Mononuclear cell (primary cell): ENCODE results near the gene SRGAP1. TPM values are rescaled to one million over a fixed set of nuclear protein-coding genes. Genes with fewer than 3 reads are reported as not detected.

Experiments
- H3K27me3 ChIP-seq: 2 replicates; pipeline ENCODE4 v1.6.0; 2011; ENCODE audit warnings: low read length, control low read depth; ENCODE audit not compliant: insufficient read depth
- H3K4me1 ChIP-seq: 2 replicates; pipeline ENCODE4 v1.5.1; 2011; ENCODE audit warnings: mild to moderate bottlenecking, low read length, control low read depth; ENCODE audit not compliant: insufficient read depth
- H3K4me3 ChIP-seq: 2 replicates; pipeline ENCODE4 v1.5.1; 2011; ENCODE audit warnings: mild to moderate bottlenecking, low read length, moderate library complexity
- H3K9me3 ChIP-seq: 2 replicates; pipeline ENCODE4 v1.5.1; 2011; ENCODE audit warnings: low read depth, mild to moderate bottlenecking, control low read depth, low read length
- total RNA-seq: library from RNA; depleted of rRNA; stranded (reverse); fragments of >200 nt; gene quantifications from one replicate; pipeline ENCODE4 v1.2.3, GENCODE V29; 2012

Gene SRGAP1
- total RNA-seq, 1 donor, result 2.1 TPM

DNA sequence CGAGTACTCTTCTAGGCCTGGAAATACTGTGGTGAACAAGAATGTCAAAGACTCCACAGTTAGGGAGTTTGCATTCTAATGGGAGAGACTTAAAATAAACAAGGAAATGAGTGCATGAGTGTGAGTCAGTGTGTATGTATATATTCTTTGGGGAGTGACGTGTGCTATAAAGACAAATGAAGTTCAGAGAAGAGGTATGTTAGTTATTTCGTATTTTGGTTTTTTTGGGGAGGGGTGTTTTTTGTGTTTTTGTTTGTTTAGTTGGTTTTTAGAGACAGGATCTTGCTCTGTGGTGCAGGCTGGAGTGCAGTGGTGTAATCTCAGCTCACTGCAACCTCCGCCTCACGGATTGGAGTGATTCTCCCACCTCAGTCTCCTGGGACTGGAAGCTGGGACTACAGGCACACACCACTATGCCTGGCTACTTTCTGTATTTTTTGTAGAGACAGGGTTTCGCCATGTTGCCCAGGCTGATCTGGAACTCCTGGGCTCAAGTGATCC is 74.3 kb downstream of the SRGAP1 start:
- H3K4me3 ChIP-seq, result no peak overlapping the region
- no peaks in the 10 kb centered on the region for H3K9me3 ChIP-seq
- peaks cover 29% of the 10 kb centered on the region for H3K4me1 ChIP-seq
- H3K27me3 ChIP-seq, result no peaks in the 10 kb centered on the region

DNA sequence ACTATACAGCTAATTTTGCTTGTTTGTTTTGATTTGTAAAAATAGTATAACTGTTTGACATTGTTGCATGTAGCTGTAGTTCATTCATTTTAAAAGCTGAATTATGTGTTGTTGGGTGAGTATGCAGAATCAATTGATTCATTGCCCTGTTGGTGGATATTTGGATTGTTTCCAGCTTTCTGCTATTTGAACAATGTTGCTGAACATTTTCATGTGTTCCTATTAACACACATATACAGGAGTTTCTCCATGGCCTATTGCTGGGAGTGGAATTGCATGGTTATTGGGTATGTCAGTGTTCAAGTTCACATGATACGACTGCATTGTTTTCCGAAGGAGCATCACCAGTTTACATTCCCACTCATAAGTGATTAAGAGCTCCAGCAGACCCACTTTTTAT is 75.3 kb downstream of the SRGAP1 start:
- no peak overlapping the region for H3K4me3 ChIP-seq
- H3K9me3 ChIP-seq, result no peaks in the 10 kb centered on the region
- peaks cover 29% of the 10 kb centered on the region for H3K4me1 ChIP-seq
- no peaks in the 10 kb centered on the region for H3K27me3 ChIP-seq

DNA sequence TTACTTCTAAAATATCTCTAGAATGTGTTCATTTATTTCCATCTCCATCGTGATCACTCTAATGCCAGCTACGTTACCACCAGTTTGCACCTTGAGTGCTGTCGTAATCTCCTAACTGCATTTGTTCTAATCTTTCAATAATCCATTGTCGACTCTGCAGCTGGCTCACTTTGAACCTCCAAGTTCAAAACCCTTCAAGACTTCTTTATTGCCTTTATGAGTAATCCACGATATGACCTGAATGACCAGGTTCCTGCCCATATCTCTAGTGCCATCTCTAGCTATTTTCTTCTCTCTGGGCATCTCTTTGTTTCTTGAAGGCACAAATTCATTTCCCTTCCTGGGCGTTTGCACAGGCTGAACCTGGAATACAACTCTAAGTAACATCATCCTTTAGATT is 76.7 kb downstream of the SRGAP1 start:
- Histone ChIP-seq H3K4me1 (peaks cover 31% of the 10 kb centered on the region), H3K9me3 (no peaks in the 10 kb centered on the region), H3K27me3 (no peaks in the 10 kb centered on the region), H3K4me3 (no peak overlapping the region)

DNA sequence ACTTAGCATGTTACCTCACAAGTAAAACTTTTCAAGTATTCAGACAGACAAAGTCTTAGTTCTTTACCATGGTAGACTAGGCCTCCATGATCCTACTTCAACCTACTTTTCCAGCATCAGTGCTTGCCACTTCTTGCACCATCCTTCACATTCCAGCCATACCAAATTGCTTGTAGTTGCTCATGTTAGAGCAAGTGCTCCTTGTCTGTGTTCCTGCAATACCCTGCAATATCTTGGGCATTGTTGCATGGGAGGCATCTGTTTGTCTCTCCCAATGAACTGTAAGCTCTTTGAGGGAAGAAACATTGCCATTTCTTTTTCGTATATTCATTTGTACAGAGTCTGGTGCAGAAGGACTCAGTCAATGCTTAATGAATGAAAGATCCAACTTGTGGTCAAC is 78.0 kb downstream of the SRGAP1 start:
- Histone ChIP-seq H3K9me3 (no peaks in the 10 kb centered on the region), H3K4me3 (no peak overlapping the region), H3K27me3 (no peaks in the 10 kb centered on the region), H3K4me1 (peaks cover 17% of the 10 kb centered on the region)

DNA sequence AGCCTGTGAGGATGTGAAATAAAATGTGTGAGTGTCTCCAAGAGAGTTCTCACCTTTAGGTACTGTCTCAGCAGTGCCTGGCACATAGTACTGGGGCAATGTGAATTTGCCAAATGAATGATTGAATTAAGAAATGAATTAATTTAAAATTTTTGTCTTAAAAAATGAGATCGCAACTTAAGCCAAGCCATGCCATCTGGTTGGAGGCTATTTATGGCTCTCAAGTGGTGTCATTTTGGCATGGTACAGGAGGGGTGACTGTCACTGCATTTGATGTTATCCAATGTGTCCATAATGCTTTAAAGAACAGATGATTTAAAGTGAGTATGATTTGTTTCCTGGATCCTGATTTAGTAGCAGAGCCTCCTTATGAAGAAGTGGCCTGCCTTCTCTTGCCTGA is 80.3 kb downstream of the SRGAP1 start:
- no peaks in the 10 kb centered on the region for H3K27me3 ChIP-seq
- H3K4me1 ChIP-seq, result peaks cover 4% of the 10 kb centered on the region
- H3K9me3 ChIP-seq, result no peaks in the 10 kb centered on the region
- no peak overlapping the region for H3K4me3 ChIP-seq

DNA sequence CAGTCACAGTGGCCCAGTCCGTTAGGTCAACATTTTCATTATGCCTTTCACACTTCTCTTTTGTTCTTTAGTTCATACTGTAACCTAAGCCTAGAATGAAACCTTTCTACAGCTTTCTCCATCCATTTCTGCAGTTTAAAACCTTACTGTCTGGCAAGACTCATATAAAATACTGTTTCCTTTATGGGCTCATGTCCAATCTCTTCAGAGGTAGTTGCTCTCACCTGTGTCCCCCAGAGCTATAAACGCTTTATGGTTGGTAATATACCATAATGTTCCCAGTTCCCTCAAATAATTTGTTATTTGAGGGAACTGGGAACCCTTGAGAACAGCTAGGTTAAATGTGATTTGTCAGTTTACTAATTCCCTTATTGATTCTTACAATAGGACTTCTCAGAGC is 83.0 kb downstream of the SRGAP1 start:
- H3K9me3 ChIP-seq, result no peaks in the 10 kb centered on the region
- no peak overlapping the region for H3K4me3 ChIP-seq
- peaks cover 4% of the 10 kb centered on the region for H3K4me1 ChIP-seq
- no peaks in the 10 kb centered on the region for H3K27me3 ChIP-seq

DNA sequence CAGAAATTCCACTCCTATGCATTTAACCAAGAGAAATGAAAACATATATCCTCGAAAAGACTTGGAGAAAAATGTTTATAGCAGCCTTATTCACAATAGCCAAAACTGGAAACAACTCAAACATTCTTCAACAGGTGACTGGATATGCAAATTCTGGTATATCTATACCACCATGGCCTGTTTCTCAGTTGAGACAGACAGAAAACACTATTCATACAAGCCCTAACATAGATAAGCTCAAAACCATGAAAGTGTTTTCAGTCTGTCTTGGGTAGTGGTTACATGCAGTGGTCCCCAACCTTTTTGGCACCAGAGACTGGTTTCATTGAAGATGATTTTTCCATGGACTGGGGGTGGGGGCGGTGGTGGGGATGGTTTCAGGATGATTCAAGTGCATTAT is 83.8 kb downstream of the SRGAP1 start:
- Histone ChIP-seq H3K4me3 (no peak overlapping the region), H3K9me3 (no peaks in the 10 kb centered on the region), H3K4me1 (peaks cover 4% of the 10 kb centered on the region), H3K27me3 (no peaks in the 10 kb centered on the region)

DNA sequence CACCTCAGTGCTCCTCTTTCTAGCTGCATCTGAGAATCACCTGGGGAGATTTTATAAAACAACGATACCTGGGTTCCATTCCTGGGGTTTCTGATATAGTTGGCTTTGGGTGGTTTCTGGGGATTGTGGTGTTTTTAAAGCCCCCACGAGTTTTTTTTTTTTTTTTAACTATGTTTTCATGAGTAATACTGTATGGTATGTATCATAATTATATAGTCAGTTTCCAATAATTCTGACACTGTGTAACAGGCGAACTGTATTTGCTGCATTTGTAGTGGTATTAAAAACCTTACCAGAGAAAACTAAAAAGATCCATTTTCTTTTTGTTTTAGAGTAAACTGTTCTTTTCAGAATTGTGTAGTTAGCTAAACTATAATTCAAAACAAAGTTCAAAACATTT is 84.9 kb downstream of the SRGAP1 start:
- H3K27me3 ChIP-seq, result no peaks in the 10 kb centered on the region
- no peak overlapping the region for H3K4me3 ChIP-seq
- peaks cover 4% of the 10 kb centered on the region for H3K4me1 ChIP-seq
- H3K9me3 ChIP-seq, result no peaks in the 10 kb centered on the region

DNA sequence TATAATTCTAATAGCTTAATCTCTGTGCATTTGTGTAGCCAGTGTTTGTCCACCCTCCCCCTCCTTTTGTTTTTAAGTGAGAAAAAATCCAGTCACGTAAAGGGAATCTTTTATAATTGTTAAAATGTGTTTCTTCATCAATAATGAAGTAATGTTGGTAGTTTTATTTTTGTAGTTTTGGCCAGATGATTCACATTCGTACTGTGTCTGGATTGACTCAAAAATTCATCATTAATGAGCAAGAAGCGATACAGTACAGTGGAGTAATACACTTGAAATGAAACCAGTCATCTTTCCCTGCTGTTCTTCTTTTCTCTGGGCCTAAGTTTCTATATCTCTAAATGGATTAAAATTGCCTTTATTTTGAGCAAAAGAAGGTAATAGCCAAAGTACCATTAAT is 86.5 kb downstream of the SRGAP1 start:
- Histone ChIP-seq H3K9me3 (no peaks in the 10 kb centered on the region), H3K4me1 (no peaks in the 10 kb centered on the region), H3K27me3 (no peaks in the 10 kb centered on the region), H3K4me3 (no peak overlapping the region)

DNA sequence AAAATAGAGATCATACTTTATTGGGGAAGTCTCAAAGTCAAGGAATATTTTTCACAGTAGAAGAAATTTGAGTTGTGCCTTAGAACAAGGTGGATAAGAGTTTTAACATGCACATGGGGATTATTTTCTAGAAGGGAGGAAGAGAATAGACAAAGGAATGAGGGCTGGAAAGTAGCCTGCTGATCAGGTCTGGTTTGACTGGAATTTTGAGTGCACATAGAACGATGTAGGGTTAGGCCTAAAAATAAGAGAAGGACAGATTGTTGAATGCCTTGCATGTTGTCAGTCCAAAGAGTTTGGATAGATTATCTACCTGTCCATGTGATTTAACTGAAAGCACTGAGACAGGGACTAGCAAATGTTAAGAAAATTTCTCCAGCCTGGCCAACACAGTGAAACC is 87.2 kb downstream of the SRGAP1 start:
- no peaks in the 10 kb centered on the region for H3K9me3 ChIP-seq
- H3K4me1 ChIP-seq, result no peaks in the 10 kb centered on the region
- H3K27me3 ChIP-seq, result no peaks in the 10 kb centered on the region
- no peak overlapping the region for H3K4me3 ChIP-seq

DNA sequence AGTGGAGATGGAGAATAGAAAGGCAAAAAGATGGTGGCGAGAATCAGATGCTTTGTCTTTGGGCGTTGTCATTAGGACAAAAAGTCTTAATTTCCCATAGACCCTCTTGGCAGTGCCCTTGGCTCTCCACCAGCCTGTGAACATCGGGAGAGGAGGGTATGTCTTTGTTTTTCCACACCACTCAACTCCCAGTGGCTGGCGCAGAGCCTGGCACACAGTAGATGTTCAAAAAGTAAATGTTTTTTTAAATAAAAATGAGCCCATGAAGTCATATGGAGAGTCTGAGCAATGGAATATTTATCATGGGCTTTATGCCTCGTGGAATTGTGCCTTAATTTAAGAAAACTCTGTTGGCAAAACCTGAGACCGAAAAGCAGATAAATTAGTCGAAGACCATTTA is 90.4 kb downstream of the SRGAP1 start:
- H3K9me3 ChIP-seq, result no peaks in the 10 kb centered on the region
- H3K4me1 ChIP-seq, result no peaks in the 10 kb centered on the region
- no peak overlapping the region for H3K4me3 ChIP-seq
- no peaks in the 10 kb centered on the region for H3K27me3 ChIP-seq

DNA sequence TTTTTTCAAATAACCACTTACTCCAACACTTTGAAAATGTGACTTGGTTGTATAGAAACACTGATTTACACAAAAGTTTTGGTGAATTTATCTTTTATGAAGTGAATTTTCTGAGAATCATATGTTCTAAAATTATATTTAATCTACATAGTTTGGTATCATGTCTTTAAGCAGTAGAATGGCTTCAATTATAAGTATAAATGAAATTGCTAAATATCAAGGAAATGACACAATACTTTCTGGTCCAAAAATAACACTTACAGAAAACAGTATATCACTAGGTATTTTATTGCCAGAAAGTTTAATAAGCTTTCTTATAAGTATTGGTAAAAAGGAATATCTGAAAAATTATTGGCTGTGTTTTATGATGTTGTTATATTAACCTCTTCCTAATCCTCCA is 90.9 kb downstream of the SRGAP1 start:
- H3K4me1 ChIP-seq, result no peaks in the 10 kb centered on the region
- H3K9me3 ChIP-seq, result no peaks in the 10 kb centered on the region
- H3K27me3 ChIP-seq, result no peaks in the 10 kb centered on the region

DNA sequence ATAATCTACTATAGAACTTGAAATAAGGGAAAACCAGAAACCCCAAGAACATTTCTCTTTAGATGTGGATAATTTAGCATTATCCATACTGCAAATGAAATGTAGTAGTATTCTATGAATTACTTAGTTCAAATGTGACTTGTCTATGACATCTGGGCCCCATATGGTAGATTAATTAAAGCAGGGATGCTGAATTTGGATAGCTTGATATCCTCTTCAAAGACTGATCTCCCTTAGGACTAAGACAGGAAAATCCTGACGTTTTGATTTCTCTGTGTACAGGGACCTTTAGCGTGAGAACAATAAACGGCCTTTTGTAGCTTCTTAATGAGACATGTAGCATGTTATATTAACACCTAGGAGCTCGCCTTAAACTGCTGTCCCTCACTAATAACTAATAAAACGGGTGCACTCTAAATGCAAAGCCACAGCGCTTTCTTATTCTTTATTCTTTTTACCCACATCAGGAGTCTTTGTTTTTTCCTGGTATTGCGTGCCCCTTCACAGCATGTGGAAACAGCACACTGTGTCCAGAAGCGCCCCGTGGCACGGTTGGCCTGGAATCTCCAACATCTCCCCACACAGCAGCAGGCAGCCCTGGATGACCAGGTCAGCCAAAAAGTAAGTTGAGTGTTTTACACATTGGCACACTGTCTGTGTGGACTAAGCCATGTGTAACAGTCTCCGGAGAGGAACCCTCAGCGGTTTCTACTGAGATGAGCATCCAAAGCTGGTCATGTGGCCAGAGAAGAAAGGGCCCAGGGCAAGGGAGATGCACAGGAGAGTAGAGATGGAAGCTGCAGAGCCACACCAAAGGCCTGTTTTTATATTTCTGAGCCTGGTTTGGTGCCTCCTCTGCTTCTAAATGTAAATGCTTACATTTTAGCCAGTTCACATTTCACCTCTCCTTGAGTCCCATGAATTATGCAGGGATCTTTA is 93.1 kb downstream of the SRGAP1 start:
- no peaks in the 10 kb centered on the region for H3K27me3 ChIP-seq
- no peaks in the 10 kb centered on the region for H3K9me3 ChIP-seq
- no peaks in the 10 kb centered on the region for H3K4me1 ChIP-seq
- H3K4me3 ChIP-seq, result no peak overlapping the region

More for the DNA sequence above, 90.9 kb downstream of the SRGAP1 start:
- no peak overlapping the region for H3K4me3 ChIP-seq

DNA sequence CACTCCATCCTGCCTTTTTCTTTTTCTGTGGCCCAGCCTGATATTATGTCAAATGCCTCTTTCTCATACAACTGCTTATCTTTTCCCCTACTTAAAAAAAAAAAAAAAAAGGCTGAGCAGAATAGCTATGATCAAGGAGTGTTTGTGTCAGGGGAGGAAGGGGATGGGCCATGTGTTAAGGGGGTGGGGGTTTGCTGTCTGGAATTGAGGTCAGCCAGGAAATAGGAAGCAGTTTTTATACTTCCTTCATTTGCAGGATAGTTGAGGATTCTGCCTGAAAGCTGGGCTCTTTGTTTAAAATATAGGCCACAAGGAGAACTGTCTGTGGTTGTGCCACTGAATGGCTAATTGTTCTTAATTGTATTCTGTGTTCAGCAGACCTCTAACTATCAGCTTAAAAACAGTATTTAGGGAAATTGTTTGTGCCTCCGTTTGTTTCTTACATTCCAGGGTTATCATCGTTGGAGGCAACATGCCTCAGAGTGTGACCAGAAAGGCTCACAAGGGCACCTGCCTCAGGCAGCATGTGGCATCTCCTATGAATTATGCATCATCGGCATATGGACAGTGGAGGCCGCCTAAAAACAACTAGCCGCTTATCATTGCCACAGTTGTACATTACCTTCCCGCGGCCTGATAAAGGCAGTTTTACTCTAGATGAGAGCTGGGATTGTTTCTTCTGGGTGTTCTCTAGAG is 96.0 kb downstream of the SRGAP1 start:
- Histone ChIP-seq H3K4me1 (peaks cover 12% of the 10 kb centered on the region), H3K9me3 (no peaks in the 10 kb centered on the region), H3K4me3 (no peak overlapping the region), H3K27me3 (no peaks in the 10 kb centered on the region)

DNA sequence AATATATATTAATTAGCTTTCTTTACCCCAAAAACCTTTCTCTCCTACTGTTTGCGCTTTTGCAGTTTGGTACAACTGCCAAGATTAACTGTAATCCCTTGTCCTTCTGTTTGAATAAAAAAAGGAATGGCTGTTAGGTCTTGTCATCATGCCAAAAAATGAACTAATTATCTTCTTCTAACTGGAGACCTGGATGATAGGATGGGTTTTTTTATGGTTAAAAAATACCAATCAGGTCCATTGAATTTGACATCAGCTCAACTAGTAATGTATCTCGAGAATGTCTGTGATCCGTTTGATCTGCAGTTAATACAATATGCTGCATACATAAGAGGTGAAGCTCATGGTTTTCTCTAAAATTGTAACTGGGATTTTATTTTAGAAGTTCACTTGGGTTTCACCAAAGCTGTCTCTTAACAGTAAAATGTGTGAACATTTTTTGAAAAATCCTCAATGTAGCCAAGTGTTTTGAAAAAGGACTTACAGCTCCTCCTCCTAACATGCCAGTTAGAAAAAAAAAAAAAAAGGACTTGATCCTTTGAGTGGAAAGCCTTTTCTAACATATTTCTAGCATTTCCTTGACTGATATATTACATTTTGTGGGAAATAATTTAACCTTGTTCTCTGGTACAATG is 96.8 kb downstream of the SRGAP1 start:
- H3K9me3 ChIP-seq, result no peaks in the 10 kb centered on the region
- H3K27me3 ChIP-seq, result no peaks in the 10 kb centered on the region
- peaks cover 12% of the 10 kb centered on the region for H3K4me1 ChIP-seq
- H3K4me3 ChIP-seq, result no peak overlapping the region
